Keratinocyte (primary cell): ENCODE results near the gene CCL27. TPM values are rescaled to one million over a fixed set of nuclear protein-coding genes. Genes with fewer than 3 reads are reported as not detected.

Experiments used
- DNase-seq: peaks from one replicate; pipeline ENCODE4 v3.0.0-alpha.2; 2011; ENCODE audit warnings: low read depth, missing footprints, low spot score
- FAIRE-seq: peaks from 2 replicates; lab custom pipeline; 2011; peaks lifted over from hg19 to GRCh38; lab: Jason Lieb, UNC
- H2AFZ ChIP-seq: 2 replicates; pipeline ENCODE4 v1.6.0; 2012; ENCODE audit warnings: low read length, control low read depth, inconsistent platforms; ENCODE audit not compliant: control insufficient read depth
- H3K27ac ChIP-seq: 2 replicates; pipeline ENCODE4 v1.5.1; 2011; ENCODE audit warnings: low read length; ENCODE audit not compliant: control insufficient read depth, insufficient read depth
- H3K27me3 ChIP-seq: 3 replicates; pipeline ENCODE4 v1.6.0; 2011; ENCODE audit warnings: low read length; ENCODE audit not compliant: control insufficient read depth, insufficient read depth; ENCODE audit errors: extremely low read depth
- H3K36me3 ChIP-seq, 2 experiments: 2 replicates in 1 of 2; 3 replicates in 1 of 2; pipeline ENCODE4 v1.5.1; 2011; ENCODE audit warnings: low read length in 2 of 2, mild to moderate bottlenecking in 1 of 2; ENCODE audit not compliant: control insufficient read depth in 2 of 2, insufficient read depth in 2 of 2; ENCODE audit errors: extremely low read depth in 1 of 2
- H3K4me1 ChIP-seq: 3 replicates; pipeline ENCODE4 v1.5.1; 2011; ENCODE audit warnings: low read length; ENCODE audit not compliant: control insufficient read depth, insufficient read depth; ENCODE audit errors: extremely low read depth
- H3K4me2 ChIP-seq: 3 replicates; pipeline ENCODE4 v1.6.0; 2011; ENCODE audit warnings: low read depth, low read length; ENCODE audit not compliant: control insufficient read depth, insufficient read depth; ENCODE audit errors: extremely low read depth
- H3K4me3 ChIP-seq, 3 experiments: fragments of 200-600 bp in 1 of 3; sonication (generic) in 1 of 3; 2 replicates in 2 of 3; 3 replicates in 1 of 3; pipeline ENCODE4 v1.5.1; 2011 to 2016; ENCODE audit warnings: low read length in 3 of 3, mild to moderate bottlenecking in 3 of 3, control low read depth in 2 of 3, inconsistent platforms in 1 of 3, low read depth in 1 of 3, mixed read lengths in 1 of 3, mixed run types in 1 of 3, moderate library complexity in 1 of 3; ENCODE audit not compliant: control insufficient read depth in 2 of 3, insufficient read depth in 2 of 3; ENCODE audit errors: extremely low read depth in 1 of 3
- H3K79me2 ChIP-seq: 2 replicates; pipeline ENCODE4 v1.6.0; 2012; ENCODE audit warnings: low read length; ENCODE audit not compliant: control insufficient read depth, insufficient read depth
- H3K9ac ChIP-seq: 3 replicates; pipeline ENCODE4 v1.6.0; 2011; ENCODE audit warnings: low read length; ENCODE audit not compliant: control insufficient read depth, insufficient read depth; ENCODE audit errors: extremely low read depth
- H3K9me1 ChIP-seq: 3 replicates; pipeline ENCODE4 v1.6.0; 2011; ENCODE audit warnings: low read length; ENCODE audit not compliant: control insufficient read depth, insufficient read depth; ENCODE audit errors: extremely low read depth
- H3K9me3 ChIP-seq: 2 replicates; pipeline ENCODE4 v1.5.1; 2012; ENCODE audit warnings: low read depth, low read length; ENCODE audit not compliant: control insufficient read depth
- H4K20me1 ChIP-seq: 3 replicates; pipeline ENCODE4 v1.6.0; 2011; ENCODE audit warnings: low read length; ENCODE audit not compliant: control insufficient read depth, insufficient read depth; ENCODE audit errors: extremely low read depth
- CTCF ChIP-seq, 3 experiments: IDR thresholded peaks in 1 of 3; conservative IDR thresholded peaks in 1 of 3; optimal IDR thresholded peaks in 1 of 3; 2 replicates in 2 of 3; 3 replicates in 1 of 3; pipeline versions ENCODE3 to v1.5.1; 2011; ENCODE audit warnings: low read length in 3 of 3, mild to moderate bottlenecking in 3 of 3, moderate library complexity in 2 of 3, control low read depth in 1 of 3, inconsistent platforms in 1 of 3; ENCODE audit not compliant: insufficient read depth in 2 of 3; ENCODE audit errors: extremely low read depth in 1 of 3
- EZH2 ChIP-seq: IDR thresholded peaks from one replicate; pipeline ENCODE4 v1.6.1; 2012; ENCODE audit warnings: inconsistent platforms, mild to moderate bottlenecking, low read length, moderate library complexity
- dilution Hi-C: fragments of 300-500 bp; cut with MboI; formaldehyde crosslinking; loops from one replicate; pipeline ENCODE4 v1.7.0; 2020; ENCODE audit warnings: low sequenced_read_pairs; ENCODE audit not compliant: extremely low pct_ligation_motif_present
- polyA plus RNA-seq, 5 experiments: library from polyadenylated mRNA; depleted of rRNA in 3 of 5; stranded (reverse) in 3 of 5; stranded (forward) in 1 of 5; unstranded in 1 of 5; fragments of >200 nt; gene quantifications; 1 replicate in 1 of 5; 2 replicates in 3 of 5; 3 replicates in 1 of 5; pipeline versions ENCODE4 v1.2.1 to v1.2.3, GENCODE V29; 2011 to 2012; ENCODE audit warnings: missing spikeins in 2 of 5, low read depth in 1 of 5, low replicate concordance in 1 of 5

The CCL27 gene
- polyA plus RNA-seq, 1 donor (not counting 4 experiments of a cell fraction or from before 2014, with no cell fraction given) = 0.46 TPM

GRCh38 chr9:34690983-34691935 lies 28.8 kb upstream of the CCL27 start, which contains the start of gene CCL19:
CCL19 (minus strand) TSS chr9:34691276; CDS start chr9:34691139, 137 bp downstream.
- Histone ChIP-seq H3K4me3 (no peak within 1 kb of the TSS), H2AFZ (no peak within 1 kb of the TSS), H3K4me2 (no peak within 1 kb of the TSS), H3K27ac (no peak within 1 kb of the TSS), H3K4me1 (no peaks in the 10 kb centered on the region), H3K9me1 (no peaks in the 10 kb centered on the region), H3K79me2 (no peaks in the 10 kb centered on the region), H3K36me3 (no peaks in the 10 kb centered on the region), H3K27me3 (no peaks in the 10 kb centered on the region), H4K20me1 (no peaks in the 10 kb centered on the region), H3K9me3 (no peaks in the 10 kb centered on the region), H3K9ac (no peak within 1 kb of the TSS)
- TF ChIP-seq CTCF (optimal IDR thresholded peaks at IDR 0.05 in 1 of 3, IDR thresholded peaks at IDR 0.05 in 1 of 3, conservative IDR thresholded peaks at IDR 0.05 in 1 of 3; ENCODE audit: extremely low read depth in 1 of 3, insufficient read depth in 2 of 3, low read length in 3 of 3) (no peak), EZH2 (no peak)
- dilution Hi-C loops = no loop called here
- no peak for FAIRE-seq
- DNase-seq = no peak

GRCh38 chr9:34689512-34689911 lies 27.1 kb upstream of the CCL27 start:
- no peaks in the 10 kb centered on the region for H3K4me1 ChIP-seq
- TF ChIP-seq CTCF (optimal IDR thresholded peaks at IDR 0.05 in 1 of 3, IDR thresholded peaks at IDR 0.05 in 1 of 3, conservative IDR thresholded peaks at IDR 0.05 in 1 of 3; ENCODE audit: extremely low read depth in 1 of 3, insufficient read depth in 2 of 3, low read length in 3 of 3) = no peak
- TF ChIP-seq EZH2 = no peak
- H3K79me2 ChIP-seq = no peaks in the 10 kb centered on the region
- no peaks in the 10 kb centered on the region for H3K9me1 ChIP-seq
- no peaks in the 10 kb centered on the region for H3K36me3 ChIP-seq
- no peak overlapping the region for H2AFZ ChIP-seq
- no peak overlapping the region for H3K4me3 ChIP-seq
- H4K20me1 ChIP-seq = no peaks in the 10 kb centered on the region
- FAIRE-seq = no peak
- no peaks in the 10 kb centered on the region for H3K27me3 ChIP-seq
- dilution Hi-C loops = no loop called here
- DNase-seq = no peak
- no peak overlapping the region for H3K4me2 ChIP-seq
- H3K27ac ChIP-seq = no peak overlapping the region
- no peaks in the 10 kb centered on the region for H3K9me3 ChIP-seq
- H3K9ac ChIP-seq = no peak overlapping the region
